Keratinocyte (primary cell): ENCODE results near the gene CPTP. TPM values are rescaled to one million over a fixed set of nuclear protein-coding genes. Genes with fewer than 3 reads are reported as not detected.

ENCODE experiments used
- DNase-seq: peaks from one replicate; pipeline ENCODE4 v3.0.0-alpha.2; 2011; ENCODE audit warnings: low read depth, missing footprints, low spot score
- FAIRE-seq: peaks from 2 replicates; lab custom pipeline; 2011; peaks lifted over from hg19 to GRCh38; lab: Jason Lieb, UNC
- H2AFZ ChIP-seq: 2 replicates; pipeline ENCODE4 v1.6.0; 2012; ENCODE audit warnings: low read length, control low read depth, inconsistent platforms; ENCODE audit not compliant: control insufficient read depth
- H3K27ac ChIP-seq: 2 replicates; pipeline ENCODE4 v1.5.1; 2011; ENCODE audit warnings: low read length; ENCODE audit not compliant: control insufficient read depth, insufficient read depth
- H3K27me3 ChIP-seq: 3 replicates; pipeline ENCODE4 v1.6.0; 2011; ENCODE audit warnings: low read length; ENCODE audit not compliant: control insufficient read depth, insufficient read depth; ENCODE audit errors: extremely low read depth
- H3K36me3 ChIP-seq, 2 experiments: 2 replicates in 1 of 2; 3 replicates in 1 of 2; pipeline ENCODE4 v1.5.1; 2011; ENCODE audit warnings: low read length in 2 of 2, mild to moderate bottlenecking in 1 of 2; ENCODE audit not compliant: control insufficient read depth in 2 of 2, insufficient read depth in 2 of 2; ENCODE audit errors: extremely low read depth in 1 of 2
- H3K4me1 ChIP-seq: 3 replicates; pipeline ENCODE4 v1.5.1; 2011; ENCODE audit warnings: low read length; ENCODE audit not compliant: control insufficient read depth, insufficient read depth; ENCODE audit errors: extremely low read depth
- H3K4me2 ChIP-seq: 3 replicates; pipeline ENCODE4 v1.6.0; 2011; ENCODE audit warnings: low read depth, low read length; ENCODE audit not compliant: control insufficient read depth, insufficient read depth; ENCODE audit errors: extremely low read depth
- H3K4me3 ChIP-seq, 3 experiments: fragments of 200-600 bp in 1 of 3; sonication (generic) in 1 of 3; 2 replicates in 2 of 3; 3 replicates in 1 of 3; pipeline ENCODE4 v1.5.1; 2011 to 2016; ENCODE audit warnings: low read length in 3 of 3, mild to moderate bottlenecking in 3 of 3, control low read depth in 2 of 3, inconsistent platforms in 1 of 3, low read depth in 1 of 3, mixed read lengths in 1 of 3, mixed run types in 1 of 3, moderate library complexity in 1 of 3; ENCODE audit not compliant: control insufficient read depth in 2 of 3, insufficient read depth in 2 of 3; ENCODE audit errors: extremely low read depth in 1 of 3
- H3K79me2 ChIP-seq: 2 replicates; pipeline ENCODE4 v1.6.0; 2012; ENCODE audit warnings: low read length; ENCODE audit not compliant: control insufficient read depth, insufficient read depth
- H3K9ac ChIP-seq: 3 replicates; pipeline ENCODE4 v1.6.0; 2011; ENCODE audit warnings: low read length; ENCODE audit not compliant: control insufficient read depth, insufficient read depth; ENCODE audit errors: extremely low read depth
- H3K9me1 ChIP-seq: 3 replicates; pipeline ENCODE4 v1.6.0; 2011; ENCODE audit warnings: low read length; ENCODE audit not compliant: control insufficient read depth, insufficient read depth; ENCODE audit errors: extremely low read depth
- H3K9me3 ChIP-seq: 2 replicates; pipeline ENCODE4 v1.5.1; 2012; ENCODE audit warnings: low read depth, low read length; ENCODE audit not compliant: control insufficient read depth
- H4K20me1 ChIP-seq: 3 replicates; pipeline ENCODE4 v1.6.0; 2011; ENCODE audit warnings: low read length; ENCODE audit not compliant: control insufficient read depth, insufficient read depth; ENCODE audit errors: extremely low read depth
- CTCF ChIP-seq, 3 experiments: IDR thresholded peaks in 1 of 3; conservative IDR thresholded peaks in 1 of 3; optimal IDR thresholded peaks in 1 of 3; 2 replicates in 2 of 3; 3 replicates in 1 of 3; pipeline versions ENCODE3 to v1.5.1; 2011; ENCODE audit warnings: low read length in 3 of 3, mild to moderate bottlenecking in 3 of 3, moderate library complexity in 2 of 3, control low read depth in 1 of 3, inconsistent platforms in 1 of 3; ENCODE audit not compliant: insufficient read depth in 2 of 3; ENCODE audit errors: extremely low read depth in 1 of 3
- EZH2 ChIP-seq: IDR thresholded peaks from one replicate; pipeline ENCODE4 v1.6.1; 2012; ENCODE audit warnings: inconsistent platforms, mild to moderate bottlenecking, low read length, moderate library complexity
- dilution Hi-C: fragments of 300-500 bp; cut with MboI; formaldehyde crosslinking; loops from one replicate; pipeline ENCODE4 v1.7.0; 2020; ENCODE audit warnings: low sequenced_read_pairs; ENCODE audit not compliant: extremely low pct_ligation_motif_present
- polyA minus RNA-seq, 3 experiments: library from RNA; depleted of rRNA, polyadenylated mRNA; stranded (reverse); fragments of >200 nt; gene quantifications; 1 replicate in 1 of 3; 2 replicates in 1 of 3; 3 replicates in 1 of 3; pipeline ENCODE4 v1.2.3, GENCODE V29; 2011
- polyA plus RNA-seq, 5 experiments: library from polyadenylated mRNA; depleted of rRNA in 3 of 5; stranded (reverse) in 3 of 5; stranded (forward) in 1 of 5; unstranded in 1 of 5; fragments of >200 nt; gene quantifications; 1 replicate in 1 of 5; 2 replicates in 3 of 5; 3 replicates in 1 of 5; pipeline versions ENCODE4 v1.2.1 to v1.2.3, GENCODE V29; 2011 to 2012; ENCODE audit warnings: missing spikeins in 2 of 5, low read depth in 1 of 5, low replicate concordance in 1 of 5

Gene CPTP
- polyA plus RNA-seq (5.8 to 14.0 TPM (median 11.8 TPM) in 3 replicates), polyA minus RNA-seq (3.9 to 12.4 TPM (median 7.6 TPM) in 3 replicates)
- polyA plus RNA-seq (2011; ENCODE audit: low read depth), result 4.4 TPM
- polyA plus RNA-seq (2011; cell fraction: cytosol; rRNA removed), result 9.4 and 26.1 TPM in 2 replicates
- 8.9 and 14.9 TPM in 2 replicates for polyA plus RNA-seq (2011; cell fraction: nucleus; rRNA removed)
- 20.3 and 26.7 TPM in 2 replicates for polyA plus RNA-seq (2012; ENCODE audit: low replicate concordance)
- 65.6 TPM for polyA minus RNA-seq (2011; cell fraction: cytosol; rRNA and poly(A)+ RNA removed)
- polyA minus RNA-seq (2011; cell fraction: nucleus; rRNA and poly(A)+ RNA removed), result 11.9 and 14.7 TPM in 2 replicates

- Histone ChIP-seq H3K36me3 (peaks cover 18% of the 10 kb centered on the region in 2 experiments), H3K79me2 (peaks cover 70% of the 10 kb centered on the region), H3K27me3 (no peaks in the 10 kb centered on the region), H3K4me3 (peak within 1 kb of the TSS; percentile 77 to 100 (median 86)), H3K4me1 (peaks cover 18% of the 10 kb centered on the region), H3K9ac (peak within 1 kb of the TSS; percentile 88), H3K9me1 (no peaks in the 10 kb centered on the region), H3K27ac (peak within 1 kb of the TSS; percentile 76), H2AFZ (peak within 1 kb of the TSS; percentile 15), H4K20me1 (peaks cover 5% of the 10 kb centered on the region), H3K4me2 (peak within 1 kb of the TSS; percentile 96), H3K9me3 (no peaks in the 10 kb centered on the region)
- TF ChIP-seq EZH2 (no peak), CTCF (optimal IDR thresholded peaks at IDR 0.05 in 1 of 3, IDR thresholded peaks at IDR 0.05 in 1 of 3, conservative IDR thresholded peaks at IDR 0.05 in 1 of 3; ENCODE audit: extremely low read depth in 1 of 3, insufficient read depth in 2 of 3, low read length in 3 of 3) (no peak)
- DNase-seq (peak; percentile 64), FAIRE-seq (no peak)
- dilution Hi-C loops, result no loop called here
Measured at GRCh38 chr1:1324524-1325287, at the start of gene CPTP, which contains the start of gene INTS11. CPTP (plus strand) TSS chr1:1324802; CDS start chr1:1326911, 2,109 bp downstream. INTS11 (minus strand) TSS chr1:1324660; CDS start chr1:1324608, 52 bp downstream.

GRCh38 chr1:1274931-1275431, 49.6 kb upstream of the CPTP start:
- peak overlapping the region in 1 of 3 experiments; percentile 63 for H3K4me3 ChIP-seq
- dilution Hi-C loops, result no loop called here
- no peak for FAIRE-seq
- no peak overlapping the region for H3K9ac ChIP-seq
- H2AFZ ChIP-seq, result no peak overlapping the region
- no peaks in the 10 kb centered on the region for H3K27me3 ChIP-seq
- TF ChIP-seq CTCF (optimal IDR thresholded peaks at IDR 0.05 in 1 of 3, IDR thresholded peaks at IDR 0.05 in 1 of 3, conservative IDR thresholded peaks at IDR 0.05 in 1 of 3; ENCODE audit: extremely low read depth in 1 of 3, insufficient read depth in 2 of 3, low read length in 3 of 3) (no peak), EZH2 (no peak)
- peaks cover 31% of the 10 kb centered on the region for H3K4me1 ChIP-seq
- H3K27ac ChIP-seq, result no peak overlapping the region
- peak overlapping the region; percentile 74 for H3K4me2 ChIP-seq
- no peak for DNase-seq
- H3K9me3 ChIP-seq, result no peaks in the 10 kb centered on the region
- H3K9me1 ChIP-seq, result peaks cover 7% of the 10 kb centered on the region
- H4K20me1 ChIP-seq, result peaks cover 19% of the 10 kb centered on the region
- peaks cover 36% of the 10 kb centered on the region for H3K79me2 ChIP-seq
- H3K36me3 ChIP-seq, result peaks cover 6 to 8% of the 10 kb centered on the region in 2 experiments
